HG03175 (cell line): ENCODE measurements around the gene TRIM7.

ENCODE experiments used
- ATAC-seq: cut with Tn5 transposase; IDR thresholded peaks from one replicate; pipeline ENCODE4 v1.9.1; 2021; ENCODE audit warnings: mild to moderate bottlenecking, moderate library complexity; ENCODE audit not compliant: unreplicated experiment

Gene TRIM7

DNA sequence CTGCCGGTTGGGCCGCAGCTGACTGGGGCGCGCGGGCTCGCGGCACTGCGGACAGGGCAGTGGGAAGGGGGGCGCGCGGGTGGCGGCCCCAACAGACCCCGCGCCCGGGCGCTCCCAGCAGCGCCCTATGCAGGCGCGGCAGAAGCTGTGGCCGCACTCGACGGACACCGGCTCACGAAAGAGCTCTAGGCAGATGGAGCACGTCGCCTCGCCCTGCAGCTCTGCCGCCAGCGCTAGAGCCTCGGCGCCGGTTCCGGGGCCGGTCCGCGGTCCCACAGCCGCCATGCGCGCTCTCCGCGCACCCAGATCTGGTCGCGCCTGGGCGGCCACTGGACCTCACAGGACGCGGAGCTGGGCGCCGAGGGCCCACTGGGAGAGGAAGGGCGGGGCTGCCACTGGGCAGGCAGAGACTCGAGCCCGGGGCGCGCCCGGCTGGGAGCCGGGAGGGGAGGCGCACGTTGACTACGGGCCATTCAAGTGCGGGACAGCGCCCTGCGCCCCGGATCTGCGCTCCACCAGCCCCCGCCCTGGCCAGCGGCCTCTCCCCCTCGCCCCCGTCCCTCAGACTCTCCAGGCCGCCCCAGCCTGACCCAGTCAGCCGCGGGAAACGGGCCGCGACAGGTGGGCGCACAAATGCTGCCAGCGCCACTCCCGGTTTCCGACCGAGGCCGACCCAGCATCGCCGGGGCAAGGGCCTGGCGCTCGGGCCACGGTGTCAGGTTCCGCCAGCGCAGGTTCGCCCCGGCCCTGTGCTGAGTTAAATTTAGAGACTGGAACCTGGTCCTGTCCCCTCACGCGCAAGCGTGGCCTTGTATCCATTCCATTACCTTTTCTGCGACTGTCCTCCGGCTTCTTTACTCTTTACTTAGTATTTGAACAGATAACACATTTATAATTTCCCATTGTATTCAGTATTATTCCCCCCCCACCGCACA, at the start of gene TRIM7:
Gene TRIM7 (minus strand): TSS at position 371 of the 935 bp plus-strand sequence. CDS start 86 bp downstream, at position 285.
- ATAC-seq, result no peak

DNA sequence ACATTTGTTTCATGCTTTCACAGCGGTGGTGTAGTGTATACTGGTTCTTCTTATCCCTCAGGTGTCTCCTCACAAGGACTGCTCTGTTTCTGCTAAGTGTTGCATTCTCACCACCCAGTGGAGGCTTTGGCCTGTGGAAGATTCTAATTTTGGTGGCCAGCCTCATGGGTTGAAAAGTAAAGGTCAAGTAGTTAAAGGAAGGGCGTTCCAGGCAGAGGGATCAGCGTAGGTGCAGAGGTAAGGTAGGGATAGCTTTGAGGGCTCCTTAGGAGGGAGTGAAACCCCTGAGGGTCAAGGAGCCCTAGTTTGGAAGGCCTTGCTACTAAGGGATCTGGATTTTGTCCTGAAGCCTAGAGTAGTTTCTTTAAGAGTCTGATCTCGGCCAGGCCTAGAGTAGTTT, 43.3 kb upstream of the TRIM7 start:
- no peak for ATAC-seq

DNA sequence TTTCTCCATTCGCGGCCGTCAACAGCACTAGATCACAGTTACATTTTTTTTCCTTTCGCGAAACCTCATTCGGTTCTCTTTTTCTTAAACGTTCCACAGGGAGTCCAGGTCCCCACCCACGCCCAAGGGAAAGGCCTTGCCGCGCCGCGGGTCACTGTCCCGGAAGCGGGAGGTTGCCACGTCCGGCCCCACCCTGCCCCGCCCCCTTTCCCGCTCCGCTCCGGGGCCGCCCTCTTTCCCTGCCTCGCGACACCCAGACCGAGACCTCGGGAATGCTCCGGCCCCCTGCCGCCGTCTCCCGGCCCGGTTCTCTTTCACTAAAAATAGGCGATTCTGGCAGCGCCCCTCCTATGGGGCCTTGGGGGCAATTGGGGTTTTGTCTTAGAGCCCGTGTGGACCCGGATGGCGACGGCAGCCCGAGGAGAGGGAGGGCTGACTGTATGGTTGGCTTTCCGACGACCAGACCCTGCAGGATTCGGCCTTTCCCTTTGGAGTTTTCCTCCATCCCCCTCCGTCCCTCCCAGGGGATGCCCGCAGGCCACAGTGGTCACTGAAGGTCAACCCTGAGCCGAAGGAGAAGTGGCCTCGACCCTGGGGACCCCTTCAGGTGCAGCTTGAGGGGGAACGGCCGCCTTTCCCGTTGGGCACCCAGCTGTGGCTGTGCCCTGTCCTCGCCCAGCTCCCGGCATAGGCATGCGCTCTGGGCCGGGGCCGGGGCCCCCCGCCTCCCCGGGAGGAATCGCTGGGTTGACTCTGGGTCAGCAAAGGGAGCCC, 41.5 kb upstream of the TRIM7 start:
- peak; percentile 36 for ATAC-seq

DNA sequence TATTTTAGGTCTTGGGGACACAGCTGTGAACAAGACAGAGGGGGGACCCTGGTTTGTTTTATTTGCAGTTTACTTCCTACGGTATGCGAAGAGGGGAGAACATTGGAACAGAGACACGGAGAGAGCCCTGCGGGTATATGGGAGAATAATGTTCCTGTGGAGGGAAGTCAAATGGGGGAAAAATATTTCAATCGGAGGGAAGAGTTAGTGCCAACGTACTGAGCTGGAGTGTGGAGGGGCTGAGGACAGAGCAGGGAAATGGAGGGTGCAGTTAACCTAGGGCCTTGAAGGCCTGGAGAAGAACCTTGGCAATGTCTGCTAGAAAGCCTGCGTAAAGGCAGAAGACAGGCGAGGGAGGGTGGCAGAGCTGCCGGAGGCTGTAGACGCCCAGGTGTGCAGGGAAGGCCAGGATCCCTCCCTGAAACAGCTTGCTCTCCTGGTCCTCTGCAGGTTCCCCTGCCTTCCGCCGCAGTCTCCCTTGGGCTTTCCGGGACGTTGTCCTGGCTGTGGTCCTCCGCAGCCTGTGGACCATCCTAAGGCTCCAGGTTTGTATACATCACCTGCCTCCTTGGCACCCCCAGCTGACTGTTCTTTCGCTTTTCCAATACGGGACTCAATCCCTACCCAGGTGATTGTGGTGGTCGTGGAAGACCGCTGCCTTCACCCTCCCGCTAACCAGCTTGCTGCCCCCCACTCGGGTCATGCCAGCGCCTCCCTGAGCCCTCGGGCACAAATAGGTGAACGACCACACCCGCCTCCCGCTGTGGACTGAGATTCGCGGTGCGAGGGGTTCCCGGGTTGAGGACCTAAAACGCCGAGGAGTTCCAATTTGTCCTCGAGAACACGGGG, 40.7 kb upstream of the TRIM7 start:
- peak; percentile 2 for ATAC-seq

DNA sequence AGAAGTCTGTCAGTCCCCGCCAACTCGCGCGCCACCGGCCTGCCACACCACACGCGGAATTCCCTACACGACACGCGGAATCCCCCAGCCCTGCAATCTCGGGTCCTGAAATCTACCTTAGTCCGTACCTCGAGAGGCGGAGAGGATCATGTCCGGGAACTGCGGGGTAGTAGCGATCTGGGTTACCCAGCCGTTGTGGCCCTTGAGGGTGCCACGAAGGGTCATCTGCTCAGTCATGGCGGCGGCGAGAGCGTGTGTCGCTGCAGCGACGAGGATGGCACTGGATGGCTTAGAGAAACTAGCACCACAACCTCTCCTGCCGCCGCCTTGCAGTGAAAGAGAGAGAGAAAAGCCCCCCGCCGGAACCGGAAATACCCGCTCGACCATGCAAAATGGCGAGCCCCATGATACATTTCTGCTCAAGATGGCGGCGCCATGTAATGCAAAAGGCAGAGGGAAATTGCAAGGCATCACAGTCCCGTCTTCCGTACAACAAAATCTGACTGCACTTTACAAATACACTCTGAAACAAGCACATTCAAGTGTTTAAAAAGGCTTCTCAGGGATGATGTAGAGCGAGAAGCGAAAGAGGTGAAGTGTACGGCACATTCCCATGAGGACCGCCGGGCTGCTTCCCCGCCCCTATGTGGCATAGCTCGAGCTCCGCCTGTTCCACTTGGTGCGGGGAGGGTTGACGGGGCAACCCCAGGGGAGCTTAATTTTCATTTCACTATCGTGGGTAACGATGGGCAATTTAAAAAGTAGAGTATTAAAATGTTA, 38.8 kb upstream of the TRIM7 start, which contains the start of gene RACK1:
Gene RACK1 (minus strand): TSS at position 343 of the 780 bp plus-strand sequence. CDS start 106 bp downstream, at position 237.
- peak; percentile 63 for ATAC-seq

DNA sequence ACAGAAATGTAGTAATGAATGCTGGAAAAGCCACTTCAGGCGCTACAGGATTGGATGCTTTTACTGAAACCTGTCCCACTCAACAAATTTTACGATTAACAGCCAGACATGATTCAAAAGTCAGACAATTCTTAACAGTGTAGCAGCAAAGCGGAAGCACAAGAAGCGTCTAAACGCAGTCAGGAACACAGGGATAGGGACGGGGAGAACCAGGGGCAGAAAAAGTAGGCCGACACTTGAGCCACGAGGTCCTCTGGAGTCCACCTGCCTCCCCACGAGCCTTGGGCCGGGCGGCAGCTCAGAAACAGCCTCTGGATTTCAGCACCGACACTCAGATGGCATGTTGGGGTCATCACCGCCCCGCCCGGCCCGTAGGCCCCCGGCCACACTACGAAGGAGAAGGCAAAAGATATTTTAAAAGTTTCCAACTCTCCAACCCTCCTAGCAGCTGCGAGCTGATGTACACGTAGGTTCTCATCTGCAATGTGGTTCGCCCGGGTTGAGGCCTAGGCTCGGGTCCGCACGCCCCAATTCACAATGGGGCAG, 38.1 kb upstream of the TRIM7 start:
- peak; percentile 1 for ATAC-seq

DNA sequence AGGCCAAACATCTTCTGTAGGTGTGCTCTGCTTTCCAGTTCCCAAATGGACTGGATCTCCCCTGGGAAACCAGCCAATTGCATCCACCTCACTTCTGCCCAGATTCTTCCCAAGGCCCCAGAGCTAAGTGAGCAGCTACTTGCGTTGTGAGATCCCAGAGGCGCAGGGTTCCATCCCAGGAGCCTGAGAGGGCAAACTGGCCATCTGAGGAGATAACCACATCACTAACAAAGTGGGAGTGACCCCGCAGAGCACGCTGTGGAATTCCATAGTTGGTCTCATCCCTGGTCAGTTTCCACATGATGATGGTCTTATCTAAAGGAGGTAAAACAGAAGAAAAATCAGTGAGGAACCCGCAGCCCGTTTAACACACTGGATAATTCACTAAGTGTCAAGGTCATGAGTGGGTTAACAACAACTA, 37.0 kb upstream of the TRIM7 start:
- no peak for ATAC-seq

DNA sequence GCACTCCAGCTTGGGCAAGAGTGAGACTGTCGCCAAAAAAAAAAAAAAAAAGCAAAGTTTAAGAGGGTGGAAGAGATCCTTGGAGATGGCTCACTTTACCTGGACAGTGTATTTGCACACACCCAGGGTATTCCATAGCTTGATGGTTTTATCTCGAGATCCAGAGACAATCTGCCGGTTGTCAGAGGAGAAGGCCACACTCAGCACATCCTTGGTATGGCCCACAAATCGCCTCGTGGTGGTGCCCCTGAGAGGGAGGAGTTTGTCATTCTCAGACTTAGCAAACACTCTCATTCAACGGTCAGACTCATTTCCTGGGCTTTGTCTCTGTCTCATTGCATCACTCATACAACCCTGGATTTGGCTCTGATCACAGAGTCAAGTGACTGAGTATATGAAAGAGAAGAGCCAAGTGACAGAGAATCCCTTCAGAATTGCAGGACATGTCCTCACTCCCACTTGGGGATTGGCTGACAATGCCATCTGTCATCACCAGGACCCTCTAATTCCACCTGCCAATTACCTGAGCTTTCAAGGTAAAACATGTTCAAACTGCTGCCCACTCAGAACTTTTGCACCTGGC, 36.5 kb upstream of the TRIM7 start:
- no peak for ATAC-seq

DNA sequence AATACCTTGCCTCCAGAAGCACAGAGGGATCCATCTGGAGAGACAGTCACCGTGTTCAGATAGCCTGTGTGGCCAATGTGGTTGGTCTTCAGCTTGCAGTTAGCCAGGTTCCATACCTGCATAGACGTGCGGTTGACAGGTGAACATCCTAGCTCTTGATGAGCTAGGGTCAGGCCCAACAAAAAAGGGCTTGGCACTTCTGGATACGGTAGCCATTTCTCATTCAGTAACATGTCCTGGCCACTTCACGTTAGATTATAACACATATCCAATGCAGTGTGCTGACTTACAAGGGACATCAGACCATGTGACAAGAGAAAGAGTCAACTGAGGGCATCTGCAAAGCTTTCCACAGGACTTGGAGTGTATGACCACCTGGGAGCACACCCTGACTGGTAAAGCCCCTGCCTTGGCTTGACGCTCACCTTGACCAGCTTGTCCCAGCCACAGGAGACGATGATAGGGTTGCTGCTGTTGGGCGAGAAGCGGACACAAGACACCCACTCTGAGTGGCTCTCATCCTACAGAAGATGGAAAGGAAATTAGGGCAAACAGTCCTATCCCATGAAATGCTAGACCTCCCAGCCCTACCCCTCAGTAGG, 34.2 kb upstream of the TRIM7 start:
- no peak for ATAC-seq

DNA sequence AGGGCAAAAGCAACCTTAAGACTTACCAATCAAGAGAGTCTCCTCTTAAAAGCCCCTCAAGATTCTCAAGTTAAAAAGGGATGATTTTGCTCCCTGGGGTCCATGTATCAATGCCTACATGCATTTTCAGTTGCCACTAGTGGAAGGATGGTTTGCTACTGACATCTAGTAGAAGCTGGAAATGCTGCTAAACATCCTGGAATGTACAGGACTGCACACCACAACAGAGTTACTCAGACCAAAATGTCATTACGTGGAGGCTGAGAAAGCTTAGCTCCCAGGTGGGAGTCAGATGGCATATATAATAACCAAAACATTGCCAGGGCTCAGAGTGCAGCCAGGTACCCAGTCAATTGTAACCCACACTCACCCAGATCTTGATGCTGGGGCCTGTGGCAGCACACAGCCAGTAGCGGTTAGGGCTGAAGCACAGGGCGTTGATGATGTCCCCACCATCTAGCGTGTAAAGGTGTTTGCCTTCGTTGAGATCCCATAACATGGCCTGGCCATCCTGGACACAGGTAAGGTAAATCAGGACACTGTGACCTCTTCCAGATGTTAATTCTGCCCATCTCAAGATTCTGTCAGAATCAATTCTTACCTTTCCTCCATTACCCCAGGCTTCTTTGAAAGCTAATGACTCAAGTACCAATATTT, 32.9 kb upstream of the TRIM7 start:
- ATAC-seq, result no peak

DNA sequence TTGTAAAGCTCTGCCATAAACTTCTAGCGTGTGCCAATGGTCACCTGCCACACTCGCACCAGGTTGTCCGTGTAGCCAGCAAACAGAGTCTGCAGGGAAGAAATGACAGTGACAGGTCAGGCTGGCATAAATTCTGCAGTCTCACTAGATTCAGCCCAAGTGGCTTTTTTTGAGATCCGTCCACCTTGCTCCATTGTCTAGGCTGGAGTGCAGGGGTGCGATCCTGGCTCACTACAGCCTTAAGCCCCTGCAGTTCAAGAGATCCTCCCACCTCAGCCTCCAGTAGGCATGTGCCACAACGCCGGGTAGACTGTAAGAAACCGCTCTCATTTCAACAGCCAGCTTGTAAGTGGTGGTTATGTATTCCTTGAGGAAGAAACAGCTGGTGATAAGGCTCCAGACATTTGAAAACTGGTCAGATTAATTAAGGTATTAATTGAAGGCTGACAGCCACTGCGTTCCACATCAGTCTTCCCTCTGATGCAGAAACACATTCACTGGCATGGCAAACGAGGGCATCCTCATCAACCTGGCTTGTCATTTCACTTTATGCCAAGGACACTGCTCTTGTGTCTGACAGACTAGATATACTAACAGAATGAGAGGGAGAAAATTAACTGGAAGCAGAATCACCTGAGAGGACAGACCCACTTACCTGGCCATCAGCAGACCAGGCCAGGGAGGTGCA, 32.1 kb upstream of the TRIM7 start:
- ATAC-seq, result no peak

DNA sequence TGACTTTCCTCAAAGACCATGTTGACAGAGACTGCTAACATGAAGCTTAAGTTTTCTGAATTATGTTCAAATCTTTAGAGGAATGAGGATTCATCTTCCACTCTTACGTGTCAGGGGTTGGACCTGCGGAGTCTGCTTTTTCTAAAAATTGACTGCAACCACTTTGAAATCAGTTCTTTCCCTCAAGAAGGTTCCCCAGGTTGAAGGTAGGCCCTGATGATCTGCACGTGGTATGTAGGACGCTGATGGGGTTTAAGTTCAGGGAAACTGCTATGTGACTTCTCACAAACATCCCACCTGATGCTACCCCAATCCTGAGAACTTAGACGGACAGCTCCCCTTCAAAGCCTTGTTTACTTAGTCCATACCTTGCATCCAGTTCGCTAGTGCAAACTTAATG, 31.5 kb upstream of the TRIM7 start:
- ATAC-seq, result no peak

DNA sequence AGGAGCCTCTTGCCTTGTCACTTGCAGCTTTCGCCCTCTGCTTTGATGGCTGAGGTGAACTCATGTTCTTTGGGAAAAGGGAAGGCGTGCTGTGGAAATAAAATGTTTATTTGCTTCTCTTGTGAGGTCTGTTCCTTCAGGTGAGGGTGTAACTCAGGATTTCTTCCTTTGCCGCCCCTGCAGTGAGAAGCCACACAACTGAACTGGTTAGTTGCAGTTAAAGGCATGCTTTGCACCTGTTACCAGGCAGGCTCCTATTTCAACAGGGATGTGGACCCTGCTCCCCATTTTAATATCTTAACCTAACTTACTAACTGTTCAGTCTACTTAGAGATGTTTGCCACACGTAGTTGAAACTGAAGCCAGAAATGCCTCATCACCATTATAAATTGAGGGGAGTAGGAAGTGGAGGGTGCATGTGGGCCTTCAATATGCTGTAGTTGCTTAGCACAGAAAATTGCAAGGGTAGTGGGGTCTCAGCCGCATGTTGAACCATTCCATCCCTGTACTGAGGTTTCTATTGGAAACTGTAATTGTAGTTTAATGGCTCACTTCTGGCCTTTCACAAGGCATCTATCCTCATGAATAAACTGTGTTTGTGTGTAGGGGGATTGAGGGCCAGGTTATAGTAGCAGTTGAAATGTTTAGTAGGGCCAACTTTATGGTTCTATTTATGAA, 30.8 kb upstream of the TRIM7 start:
- no peak for ATAC-seq

DNA sequence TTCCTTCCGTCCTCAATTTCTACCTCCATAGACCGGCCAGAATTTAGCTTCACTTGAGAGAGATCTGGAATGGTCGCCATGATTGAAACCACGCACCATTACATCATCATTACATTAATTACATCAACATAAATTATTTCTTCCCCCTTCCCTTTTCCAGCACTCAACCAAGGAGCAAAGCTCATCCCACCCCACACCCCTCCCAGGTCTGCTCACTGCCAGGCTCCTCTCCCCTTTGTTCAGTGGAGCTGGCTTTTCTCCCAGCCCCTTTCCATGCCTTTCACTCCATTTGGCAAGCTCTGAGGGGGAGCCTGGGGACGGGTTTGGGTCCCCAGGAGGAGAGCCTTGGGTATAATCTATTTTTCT, 30.3 kb upstream of the TRIM7 start:
- no peak for ATAC-seq

DNA sequence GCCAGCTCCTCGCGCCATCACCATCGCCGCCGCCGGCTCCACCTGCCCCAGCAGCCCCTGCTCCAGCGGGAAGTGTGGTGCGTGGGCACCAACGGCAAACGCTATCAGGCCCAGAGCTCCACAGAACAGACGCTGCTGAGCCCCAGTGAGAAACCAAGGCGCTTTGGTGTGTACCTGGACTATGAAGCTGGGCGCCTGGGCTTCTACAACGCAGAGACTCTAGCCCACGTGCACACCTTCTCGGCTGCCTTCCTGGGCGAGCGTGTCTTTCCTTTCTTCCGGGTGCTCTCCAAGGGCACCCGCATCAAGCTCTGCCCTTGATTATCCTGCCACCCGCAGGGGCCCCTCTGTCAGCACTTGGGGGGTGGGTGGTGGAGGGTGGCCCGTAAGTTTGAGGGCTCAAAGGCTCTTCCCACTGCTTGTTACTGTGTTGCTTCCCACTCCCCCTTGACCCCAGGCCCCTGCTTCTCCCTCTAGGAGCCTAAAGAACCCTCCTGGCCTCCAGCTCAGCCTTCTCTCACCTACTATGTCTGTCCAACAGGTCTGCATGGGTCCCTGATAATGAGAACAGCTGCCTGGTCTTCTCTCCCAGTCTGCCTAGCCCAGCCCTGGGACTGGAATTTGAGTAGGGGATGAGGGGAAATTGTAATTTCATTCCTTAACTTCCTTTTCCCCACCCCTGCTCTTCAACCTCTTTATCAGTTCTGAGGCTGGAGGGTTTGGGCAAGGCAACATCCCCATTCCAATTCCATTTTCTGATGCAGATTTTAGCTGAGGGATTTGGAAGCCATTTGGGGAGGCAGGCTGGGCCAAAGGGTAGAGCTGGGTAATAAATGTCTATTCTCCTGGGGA, 29.7 kb upstream of the TRIM7 start:
- ATAC-seq, result no peak

DNA sequence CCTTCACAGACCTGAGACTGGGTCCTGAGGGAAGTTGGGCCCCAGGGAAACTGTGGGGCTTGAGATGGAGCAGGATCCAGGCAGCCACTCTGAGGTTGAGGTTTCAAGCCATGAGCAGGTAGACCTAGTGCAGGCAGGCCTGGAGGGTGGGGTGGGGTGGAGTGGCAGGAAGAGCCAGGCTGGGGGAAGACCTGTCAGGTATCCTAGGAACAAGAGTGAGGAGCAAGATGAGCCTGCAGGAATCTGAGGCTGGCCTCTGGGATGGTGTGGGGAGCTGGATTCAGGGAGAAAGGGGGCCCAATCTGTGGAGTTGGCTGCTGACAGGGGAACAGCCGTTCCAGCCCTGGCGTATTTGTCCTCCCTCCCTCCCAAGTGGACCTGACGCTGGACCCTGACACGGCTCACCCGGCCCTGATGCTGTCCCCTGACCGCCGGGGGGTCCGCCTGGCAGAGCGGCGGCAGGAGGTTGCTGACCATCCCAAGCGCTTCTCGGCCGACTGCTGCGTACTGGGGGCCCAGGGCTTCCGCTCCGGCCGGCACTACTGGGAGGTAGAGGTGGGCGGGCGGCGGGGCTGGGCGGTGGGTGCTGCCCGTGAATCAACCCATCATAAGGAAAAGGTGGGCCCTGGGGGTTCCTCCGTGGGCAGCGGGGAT, 28.9 kb upstream of the TRIM7 start:
- ATAC-seq, result no peak
